ENCODE results near the gene MTMR6. TPM values are rescaled to one million over a fixed set of nuclear protein-coding genes. Genes with fewer than 3 reads are reported as not detected.

Gene MTMR6
- total and polyA plus RNA-seq, 7 experiments from 2014 or later: 16.0 to 23.2 (median 17.3) TPM

DNA sequence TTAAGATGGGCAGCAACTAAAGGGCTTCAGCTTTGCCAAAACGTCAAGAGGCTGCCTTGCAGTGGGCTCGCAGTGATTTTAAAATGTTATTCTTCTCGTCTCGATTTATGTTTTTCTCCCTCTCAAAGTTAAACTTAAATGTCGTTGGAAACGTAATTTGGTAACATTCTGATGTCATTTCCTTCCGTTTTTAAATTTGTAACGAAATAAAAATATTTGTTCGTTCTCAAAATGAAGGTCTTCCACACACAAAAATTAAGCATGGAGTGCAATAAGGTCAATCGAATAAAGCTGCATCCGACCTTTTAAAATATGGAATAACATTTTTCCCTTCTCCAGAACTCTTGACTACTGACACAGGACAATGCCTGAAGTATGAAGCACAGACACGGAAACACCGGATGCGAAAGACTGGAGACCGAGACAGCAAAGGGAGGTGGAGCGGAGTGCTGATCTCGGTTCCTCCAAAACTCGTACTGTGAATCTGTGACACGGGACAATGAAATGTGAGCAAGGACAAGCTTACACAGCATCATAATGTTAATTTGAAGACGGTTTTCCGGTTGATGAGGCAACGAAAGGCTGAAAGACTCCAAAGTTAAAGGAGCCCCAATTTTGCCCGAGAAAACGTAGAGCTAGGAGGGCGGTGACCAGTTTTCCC lies 850 bp downstream of the MTMR6 start:
- H3K4me3 Mint-ChIP-seq: peak overlapping the region; percentile 94 to 100 (median 96)
- DNase-seq (peak; percentile 19 to 73 (median 61)), ATAC-seq (peak; percentile 40)
- CTCF ChIA-PET: interaction anchor here (0.5 to 1.1 kb wide), 4 partner anchors 14 to 145 kb away, joined by 3 to 4 read pairs (median 4); no protein-coding TSS in a partner anchor
- H3K27me3 Mint-ChIP-seq: peaks cover 0 to 17% (median 8%) of the 10 kb centered on the region in 5 donors
- POLR2A ChIA-PET: interaction anchor here (0.7 to 1.4 kb wide), 5 partner anchors 14 to 681 kb away, joined by 3 to 6 read pairs (median 3); no protein-coding TSS in a partner anchor
- H3K9me3 Mint-ChIP-seq: peaks cover 0 to 5% (median 0%) of the 10 kb centered on the region in 11 donors
- H3K27ac Mint-ChIP-seq: peak overlapping the region; percentile 92 to 99 (median 97)
- H3K4me1 Mint-ChIP-seq: peaks cover 30 to 61% (median 53%) of the 10 kb centered on the region in 7 donors
- H3K27me3 ChIP-seq (ENCODE audit: control insufficient read depth in 2 of 2, insufficient read depth in 2 of 2, low read length in 2 of 2): peaks cover 0 to 3% of the 10 kb centered on the region in 2 donors
- H3K4me1 ChIP-seq (ENCODE audit: control insufficient read depth in 2 of 2, insufficient read depth in 2 of 2, low read length in 2 of 2): peaks cover 12 to 27% of the 10 kb centered on the region in 2 donors
- peak overlapping the region; percentile 100 for H3K27ac ChIP-seq (ENCODE audit: low read depth, low read length)
- no peaks in the 10 kb centered on the region for H3K9me3 ChIP-seq (ENCODE audit: control insufficient read depth in 2 of 3, low read length in 3 of 3)
- H3K36me3 ChIP-seq (ENCODE audit: control insufficient read depth in 2 of 3, insufficient read depth in 3 of 3, low read length in 3 of 3): peaks cover 0 to 8% (median 0%) of the 10 kb centered on the region in 3 experiments
- H3K36me3 Mint-ChIP-seq: peaks cover 0 to 9% (median 4%) of the 10 kb centered on the region in 5 donors
- intact Hi-C loops (cut with micrococcal nuclease): loop anchor here (2.0 to 10.0 kb wide), 12 partner anchors 54 to 1909 kb away; partner anchors contain the start of genes MIPEP (in 1 of the 2), PARP4 (in 1 of the 2) and RNF6 (in 1 of the 2)
- peak overlapping the region; percentile 85 for H3K4me3 ChIP-seq (ENCODE audit: low read length)

DNA sequence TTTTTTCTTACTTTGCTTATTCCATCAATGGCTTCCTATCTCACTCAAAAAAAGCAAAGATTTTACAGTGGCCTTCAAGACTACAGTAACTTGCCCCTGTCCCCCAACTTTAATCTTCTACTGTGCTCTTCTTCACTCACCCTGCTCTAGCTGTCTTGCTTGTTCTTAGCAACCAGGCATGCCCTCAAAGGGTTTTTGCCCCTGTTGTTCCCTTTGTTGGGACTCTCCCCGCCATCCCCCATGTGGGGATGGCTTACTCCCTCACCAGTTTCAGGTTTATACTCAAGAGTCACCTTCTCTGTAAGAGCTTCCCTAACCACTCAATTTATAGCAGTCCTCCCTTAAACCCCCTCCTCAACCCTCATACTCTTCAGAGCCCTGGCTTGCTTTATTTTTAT lies 5.4 kb downstream of the MTMR6 start:
- peaks cover 0 to 3% (median 0%) of the 10 kb centered on the region in 11 donors for H3K9me3 Mint-ChIP-seq
- peak overlapping the region in 7 of 9 donors; percentile 10 to 76 (median 39) for H3K27ac Mint-ChIP-seq
- no peak overlapping the region for H3K27ac ChIP-seq (ENCODE audit: low read depth, low read length)
- intact Hi-C loops (cut with micrococcal nuclease): loop anchor here in 1 of 2 donors (10.0 kb wide), 1 partner anchor 277 kb away; no protein-coding TSS in a partner anchor
- peaks cover 0 to 5% (median 0%) of the 10 kb centered on the region in 3 experiments for H3K36me3 ChIP-seq (ENCODE audit: control insufficient read depth in 2 of 3, insufficient read depth in 3 of 3, low read length in 3 of 3)
- POLR2A ChIA-PET: no interaction called here
- peak overlapping the region in 9 of 10 donors; percentile 2 to 48 (median 21) for H3K4me3 Mint-ChIP-seq
- no peak for DNase-seq
- peaks cover 0 to 14% (median 4%) of the 10 kb centered on the region in 5 donors for H3K36me3 Mint-ChIP-seq
- H3K27me3 ChIP-seq (ENCODE audit: control insufficient read depth in 2 of 2, insufficient read depth in 2 of 2, low read length in 2 of 2): no peaks in the 10 kb centered on the region
- peak; percentile 8 for ATAC-seq
- no peaks in the 10 kb centered on the region for H3K9me3 ChIP-seq (ENCODE audit: control insufficient read depth in 2 of 3, low read length in 3 of 3)
- no peaks in the 10 kb centered on the region for H3K27me3 Mint-ChIP-seq
- CTCF ChIA-PET: no interaction called here
- H3K4me1 ChIP-seq (ENCODE audit: control insufficient read depth in 2 of 2, insufficient read depth in 2 of 2, low read length in 2 of 2): peaks cover 8 to 27% of the 10 kb centered on the region in 2 donors
- H3K4me3 ChIP-seq (ENCODE audit: low read length): no peak overlapping the region
- peaks cover 58 to 91% (median 85%) of the 10 kb centered on the region in 7 donors for H3K4me1 Mint-ChIP-seq

DNA sequence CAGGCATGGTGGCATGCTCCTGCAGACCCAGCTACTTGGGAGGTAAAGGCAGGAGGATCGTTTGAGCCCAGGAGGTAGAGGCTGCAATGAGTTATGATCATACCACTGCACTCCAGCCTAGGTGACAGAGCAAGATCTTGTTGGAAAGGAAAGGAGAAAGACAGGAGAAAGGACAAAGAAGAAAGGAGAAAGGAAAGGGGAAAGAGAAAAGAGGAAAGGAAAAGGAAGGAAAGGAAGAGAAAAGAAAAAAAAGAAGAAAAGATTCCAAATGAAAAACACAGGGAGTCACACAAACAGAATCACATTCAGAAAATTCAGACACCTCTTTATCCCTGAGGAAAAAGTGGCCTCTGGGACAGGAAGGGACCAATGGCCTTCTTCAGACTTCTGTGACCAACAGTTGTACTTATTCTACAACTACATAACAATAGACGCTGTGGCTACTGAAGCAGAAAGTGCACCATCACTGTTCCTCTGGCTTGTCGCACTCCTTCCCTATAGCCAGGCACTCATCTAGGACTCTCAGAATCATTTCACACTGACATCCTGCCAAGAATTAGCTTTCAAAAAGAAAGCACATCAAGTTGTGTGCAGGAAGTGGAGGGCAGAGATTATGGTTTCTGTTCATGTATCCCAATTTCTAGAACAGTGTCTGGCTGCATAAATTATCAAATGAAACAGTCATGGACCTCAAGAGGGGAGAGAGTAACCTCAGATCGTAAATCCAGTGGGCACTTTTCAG lies 5.9 kb downstream of the MTMR6 start:
- Mint-ChIP-seq H3K4me1 (peaks cover 60 to 93% (median 88%) of the 10 kb centered on the region in 7 donors), H3K36me3 (peaks cover 0 to 11% (median 1%) of the 10 kb centered on the region in 5 donors), H3K27me3 (no peaks in the 10 kb centered on the region), H3K27ac (peak overlapping the region in 7 of 9 donors; percentile 10 to 77 (median 59)), H3K9me3 (peaks cover 0 to 3% (median 0%) of the 10 kb centered on the region in 11 donors), H3K4me3 (peak overlapping the region in 7 of 10 donors; percentile 10 to 42 (median 21))
- H3K4me1 ChIP-seq (ENCODE audit: control insufficient read depth in 2 of 2, insufficient read depth in 2 of 2, low read length in 2 of 2): peaks cover 8 to 27% of the 10 kb centered on the region in 2 donors
- POLR2A ChIA-PET: no interaction called here
- H3K27ac ChIP-seq (ENCODE audit: low read depth, low read length): no peak overlapping the region
- peak in 1 of 9 donors; percentile 21 for DNase-seq
- H3K36me3 ChIP-seq (ENCODE audit: control insufficient read depth in 2 of 3, insufficient read depth in 3 of 3, low read length in 3 of 3): no peaks in the 10 kb centered on the region
- CTCF ChIA-PET: no interaction called here
- no peaks in the 10 kb centered on the region for H3K27me3 ChIP-seq (ENCODE audit: control insufficient read depth in 2 of 2, insufficient read depth in 2 of 2, low read length in 2 of 2)
- ATAC-seq: peak; percentile 38
- H3K4me3 ChIP-seq (ENCODE audit: low read length): no peak overlapping the region
- no peaks in the 10 kb centered on the region for H3K9me3 ChIP-seq (ENCODE audit: control insufficient read depth in 2 of 3, low read length in 3 of 3)
- intact Hi-C loops (cut with micrococcal nuclease): loop anchor here in 1 of 2 donors (10.0 kb wide), 1 partner anchor 277 kb away; no protein-coding TSS in a partner anchor

DNA sequence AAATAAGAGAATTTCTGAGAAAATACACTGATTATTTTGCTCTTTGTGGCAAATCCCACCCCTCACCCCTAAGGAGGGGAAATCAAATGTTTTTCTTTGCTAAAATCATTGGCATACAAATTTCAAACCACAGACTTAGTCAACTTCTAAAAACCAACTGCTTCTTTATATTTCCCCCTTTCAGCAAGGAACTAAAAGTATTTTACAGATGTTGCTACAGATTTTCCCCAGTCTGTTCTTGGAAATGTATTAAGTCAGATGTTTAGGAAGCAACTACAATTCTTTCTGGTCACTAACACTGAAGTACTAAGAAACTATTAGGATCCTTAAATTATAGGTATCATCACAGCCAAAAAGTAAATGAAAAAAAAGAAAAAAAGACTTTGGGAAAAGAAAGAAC lies 6.9 kb downstream of the MTMR6 start:
- Histone ChIP-seq H3K4me3 (ENCODE audit: low read length) (no peak overlapping the region), H3K27ac (ENCODE audit: low read depth, low read length) (no peak overlapping the region), H3K4me1 (ENCODE audit: control insufficient read depth in 2 of 2, insufficient read depth in 2 of 2, low read length in 2 of 2) (peaks cover 0 to 19% of the 10 kb centered on the region in 2 donors), H3K27me3 (ENCODE audit: control insufficient read depth in 2 of 2, insufficient read depth in 2 of 2, low read length in 2 of 2) (no peaks in the 10 kb centered on the region), H3K9me3 (ENCODE audit: control insufficient read depth in 2 of 3, low read length in 3 of 3) (no peaks in the 10 kb centered on the region), H3K36me3 (ENCODE audit: control insufficient read depth in 2 of 3, insufficient read depth in 3 of 3, low read length in 3 of 3) (no peaks in the 10 kb centered on the region)
- Mint-ChIP-seq H3K27me3 (no peaks in the 10 kb centered on the region), H3K36me3 (peaks cover 0 to 7% (median 0%) of the 10 kb centered on the region in 5 donors), H3K4me1 (peaks cover 52 to 89% (median 84%) of the 10 kb centered on the region in 7 donors), H3K9me3 (peaks cover 0 to 3% (median 0%) of the 10 kb centered on the region in 11 donors), H3K27ac (peak overlapping the region in 4 of 9 donors; percentile 9 to 77 (median 53)), H3K4me3 (peak overlapping the region in 2 of 10 donors; percentile 22 to 23)
- ChIA-PET POLR2A (no interaction called here), CTCF (interaction anchor here (1.1 kb wide), 1 partner anchor 15 kb away, joined by 3 read pairs; no protein-coding TSS in a partner anchor)
- ATAC-seq: no peak
- DNase-seq: no peak
- intact Hi-C loops (cut with micrococcal nuclease): loop anchor here in 1 of 2 donors (10.0 kb wide), 1 partner anchor 276 kb away; no protein-coding TSS in a partner anchor

DNA sequence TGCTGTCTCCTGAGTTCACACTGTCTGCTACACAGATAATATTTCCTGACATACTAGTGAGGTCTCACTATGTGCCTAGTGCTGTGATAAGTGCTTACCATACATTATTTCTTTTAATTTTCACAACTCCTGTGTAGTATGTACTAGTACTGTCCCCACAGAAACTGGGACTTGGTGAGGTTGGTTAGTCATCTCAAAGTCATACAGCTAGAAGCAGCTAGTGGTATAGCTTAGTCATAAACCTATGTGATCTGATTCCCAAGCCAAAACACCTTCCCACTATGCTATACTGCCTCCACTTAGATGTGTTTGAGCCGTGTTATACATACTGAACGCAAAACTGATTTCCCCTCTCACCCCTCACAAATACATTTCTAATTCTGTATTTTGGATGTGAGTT lies 10.5 kb downstream of the MTMR6 start:
- H3K4me1 ChIP-seq (ENCODE audit: control insufficient read depth in 2 of 2, insufficient read depth in 2 of 2, low read length in 2 of 2): no peaks in the 10 kb centered on the region
- no peak overlapping the region for H3K4me3 ChIP-seq (ENCODE audit: low read length)
- peak; percentile 38 for ATAC-seq
- no peaks in the 10 kb centered on the region for H3K27me3 Mint-ChIP-seq
- H3K27me3 ChIP-seq (ENCODE audit: control insufficient read depth in 2 of 2, insufficient read depth in 2 of 2, low read length in 2 of 2): no peaks in the 10 kb centered on the region
- peaks cover 29 to 58% (median 51%) of the 10 kb centered on the region in 7 donors for H3K4me1 Mint-ChIP-seq
- peaks cover 0 to 3% (median 0%) of the 10 kb centered on the region in 11 donors for H3K9me3 Mint-ChIP-seq
- peaks cover 4 to 13% (median 6%) of the 10 kb centered on the region in 3 experiments for H3K36me3 ChIP-seq (ENCODE audit: control insufficient read depth in 2 of 3, insufficient read depth in 3 of 3, low read length in 3 of 3)
- H3K36me3 Mint-ChIP-seq: peaks cover 0 to 11% (median 8%) of the 10 kb centered on the region in 5 donors
- intact Hi-C loops (cut with micrococcal nuclease): no loop called here
- no peaks in the 10 kb centered on the region for H3K9me3 ChIP-seq (ENCODE audit: control insufficient read depth in 2 of 3, low read length in 3 of 3)
- no peak for DNase-seq
- ChIA-PET POLR2A (interaction anchor here (0.6 kb wide), 1 partner anchor 60 kb away, joined by 3 read pairs; no protein-coding TSS in a partner anchor), CTCF (no interaction called here)
- no peak overlapping the region for H3K27ac ChIP-seq (ENCODE audit: low read depth, low read length)
- H3K4me3 Mint-ChIP-seq: no peak overlapping the region
- H3K27ac Mint-ChIP-seq: peak overlapping the region in 2 of 9 donors; percentile 0 to 19

DNA sequence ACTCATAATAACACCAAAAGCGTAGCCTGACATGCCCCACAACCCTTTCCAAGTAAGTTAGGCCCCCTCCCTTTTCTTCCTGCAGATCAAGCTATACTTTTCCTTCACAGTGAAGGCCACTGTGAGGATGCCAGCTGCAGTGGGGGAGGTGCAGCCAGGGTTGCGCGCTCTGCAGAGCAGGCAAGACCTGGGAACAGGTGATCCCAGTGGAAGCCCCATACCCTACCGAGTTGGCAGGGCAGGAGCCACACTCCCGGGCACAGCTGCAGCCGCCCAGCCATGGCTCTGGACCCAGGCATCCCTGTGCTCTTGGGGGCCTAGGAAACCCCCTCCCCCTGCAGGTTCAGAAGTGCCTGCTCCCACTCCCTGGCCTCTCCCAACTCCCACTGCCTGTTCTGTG lies 18.7 kb downstream of the MTMR6 start:
- Histone ChIP-seq H3K36me3 (ENCODE audit: control insufficient read depth in 2 of 3, insufficient read depth in 3 of 3, low read length in 3 of 3) (peaks cover 12 to 59% (median 13%) of the 10 kb centered on the region in 3 experiments), H3K27me3 (ENCODE audit: control insufficient read depth in 2 of 2, insufficient read depth in 2 of 2, low read length in 2 of 2) (no peaks in the 10 kb centered on the region), H3K27ac (ENCODE audit: low read depth, low read length) (no peak overlapping the region), H3K9me3 (ENCODE audit: control insufficient read depth in 2 of 3, low read length in 3 of 3) (no peaks in the 10 kb centered on the region), H3K4me1 (ENCODE audit: control insufficient read depth in 2 of 2, insufficient read depth in 2 of 2, low read length in 2 of 2) (no peaks in the 10 kb centered on the region), H3K4me3 (ENCODE audit: low read length) (no peak overlapping the region)
- ChIA-PET CTCF (interaction anchor here (1.2 to 2.2 kb wide), 2 partner anchors 18 to 106 kb away, joined by 4 to 9 read pairs; no protein-coding TSS in a partner anchor), POLR2A (no interaction called here)
- Mint-ChIP-seq H3K27ac (peak overlapping the region in 3 of 9 donors; percentile 1 to 57 (median 40)), H3K27me3 (no peaks in the 10 kb centered on the region), H3K9me3 (no peaks in the 10 kb centered on the region), H3K4me1 (peaks cover 0 to 28% (median 11%) of the 10 kb centered on the region in 7 donors), H3K36me3 (peaks cover 4 to 46% (median 4%) of the 10 kb centered on the region in 5 donors), H3K4me3 (no peak overlapping the region)
- DNase-seq (no peak), ATAC-seq (no peak)
- intact Hi-C loops (cut with micrococcal nuclease): loop anchor here (5.0 to 10.0 kb wide), 2 partner anchors 56 to 109 kb away; no protein-coding TSS in a partner anchor
